PC-9 (cell line): ENCODE data around the gene ADARB2.

Source experiments
- CTCF ChIP-seq: fragments of 200-600 bp; sonication (generic); conservative IDR thresholded peaks from 2 replicates; pipeline ENCODE4 v1.6.1; 2017; ENCODE audit warnings: mixed run types, antibody characterized with exemption, mild to moderate bottlenecking, moderate library complexity
- EZH2 ChIP-seq: fragments of 200-600 bp; sonication (generic); IDR thresholded peaks from 2 replicates; pipeline ENCODE4 v1.8.0; 2017; ENCODE audit warnings: antibody characterized with exemption, low read depth

GRCh38 chr10:1316809-1317143 is 420.5 kb downstream of the ADARB2 start:
- TF ChIP-seq CTCF (no peak), EZH2 (no peak)
